ENCODE data around the gene GMCL1.

DNA sequence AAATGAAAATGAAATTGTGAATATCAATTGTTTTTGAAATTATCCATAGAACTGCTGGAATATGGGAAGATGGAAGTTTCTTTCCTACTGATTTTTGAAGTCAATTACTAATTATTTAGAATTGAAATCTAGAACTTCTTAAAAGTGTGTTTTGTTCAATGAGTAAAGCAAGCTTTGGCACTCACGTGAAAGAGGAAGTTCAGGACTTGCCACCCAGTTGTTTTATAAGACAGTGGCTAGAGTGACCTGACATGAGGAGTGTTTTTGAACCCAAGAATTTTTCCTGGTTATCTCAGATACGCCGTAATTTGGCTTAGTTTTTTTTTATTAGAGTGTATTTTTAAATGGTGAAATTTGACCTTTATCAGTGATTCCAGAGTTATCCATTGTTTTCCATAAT, 88.9 kb downstream of the GMCL1 start:
- TF ChIP-seq POLR2AphosphoS5 (IDR thresholded peaks at IDR 0.05; ENCODE audit: borderline replicate concordance, low read depth, low read length) (no peak), FOXP2 (optimal IDR thresholded peaks at IDR 0.05; ENCODE audit: control extremely low read depth, extremely low read length, insufficient read depth) (no peak)
